Activated CD8-positive, alpha-beta T cell treated with anti-CD3 and anti-CD28 coated beads, Interleukin-2, amount 10 ng/mL, durations not matched to agents 7 days and 5 days (primary cell): ENCODE results near the gene LENEP. TPM values are rescaled to one million over a fixed set of nuclear protein-coding genes. Genes with fewer than 3 reads are reported as not detected.

ENCODE experiments used
- ATAC-seq: fragments of 150-1000 bp; cut with Tn5 transposase; one replicate; pipeline ENCODE4 v1.10.0; 2021; ENCODE audit warnings: moderate library complexity
- CTCF ChIA-PET: fragments of 350-600 bp; sonication (Branson Sonifier 250); formaldehyde crosslinking; loops from one replicate; lab custom pipeline; 2021; ENCODE audit warnings: antibody characterized with exemption; lab: Charles Lee
- POLR2A ChIA-PET: fragments of 350-600 bp; sonication (Branson Sonifier 250); formaldehyde crosslinking; loops from one replicate; lab custom pipeline; 2021; ENCODE audit warnings: antibody characterized with exemption; lab: Charles Lee
- DNase-seq: peaks from one replicate; pipeline ENCODE4 v3.0.0-alpha.2; 2020
- H3K27ac Mint-ChIP-seq: one replicate; pipeline ENCODE4 v1.8.0; 2021; ENCODE audit warnings: mild to moderate bottlenecking, mixed read lengths
- H3K27me3 Mint-ChIP-seq: one replicate; pipeline ENCODE4 v1.8.0; 2021; ENCODE audit warnings: low read depth, mixed read lengths
- H3K36me3 Mint-ChIP-seq: one replicate; pipeline ENCODE4 v1.8.0; 2021; ENCODE audit warnings: low read depth, mixed read lengths
- H3K4me1 Mint-ChIP-seq: one replicate; pipeline ENCODE4 v1.8.0; 2021; ENCODE audit warnings: low read depth, mixed read lengths
- H3K4me3 Mint-ChIP-seq: one replicate; pipeline ENCODE4 v1.8.0; 2021; ENCODE audit warnings: mild to moderate bottlenecking, mixed read lengths
- H3K9me3 Mint-ChIP-seq: one replicate; pipeline ENCODE4 v1.8.0; 2022; ENCODE audit warnings: mixed read lengths; ENCODE audit not compliant: insufficient read depth
- total RNA-seq, 2 experiments: library from RNA; stranded (reverse); gene quantifications; one replicate each; pipeline ENCODE4 v1.2.3, GENCODE V29; 2021

LENEP gene
- total RNA-seq, 2 experiments from 2014 or later, result 0.91 to 1.1 TPM

GRCh38 chr1:154953611-154954038 lies 39.8 kb upstream of the LENEP start:
- Mint-ChIP-seq H3K36me3 (peaks cover 39% of the 10 kb centered on the region), H3K27me3 (no peaks in the 10 kb centered on the region), H3K9me3 (no peaks in the 10 kb centered on the region), H3K4me1 (peaks cover 77% of the 10 kb centered on the region), H3K4me3 (peak overlapping the region; percentile 16), H3K27ac (peak overlapping the region; percentile 96)
- no peak for ATAC-seq
- ChIA-PET CTCF (interaction anchor here (1.3 to 6.1 kb wide), 7 partner anchors 46 to 162 kb away, joined by 4 to 51 read pairs (median 9); no protein-coding TSS in a partner anchor), POLR2A (interaction anchor here (0.9 to 6.2 kb wide), 5 partner anchors 16 to 100 kb away, joined by 3 to 77 read pairs (median 8); partner anchors contain the start of genes CKS1B, FLAD1 and PMVK)
- DNase-seq, result no peak

- Mint-ChIP-seq H3K27me3 (no peaks in the 10 kb centered on the region), H3K9me3 (no peaks in the 10 kb centered on the region), H3K4me3 (peak overlapping the region; percentile 91), H3K36me3 (peaks cover 34% of the 10 kb centered on the region), H3K4me1 (peaks cover 75% of the 10 kb centered on the region), H3K27ac (peak overlapping the region; percentile 96)
- POLR2A ChIA-PET, result interaction anchor here (0.7 to 6.2 kb wide), 9 partner anchors 11 to 110 kb away, joined by 3 to 77 read pairs (median 11); partner anchors contain the start of genes CKS1B, FLAD1, PMVK and SHC1
- DNase-seq (no peak), ATAC-seq (no peak)
- CTCF ChIA-PET, result interaction anchor here (0.6 to 6.1 kb wide), 13 partner anchors 10 to 395 kb away, joined by 3 to 51 read pairs (median 5); partner anchors contain the start of genes ADAM15, CKS1B and SHC1
These were observed 38.8 kb upstream of the LENEP start for GRCh38 chr1:154954541-154954940.

- H3K4me1 Mint-ChIP-seq, result peaks cover 79% of the 10 kb centered on the region
- CTCF ChIA-PET, result interaction anchor here (0.6 to 6.1 kb wide), 23 partner anchors 9 to 396 kb away, joined by 3 to 51 read pairs (median 4); partner anchors contain the start of genes ADAM15, CKS1B, LENEP and SHC1
- ATAC-seq, result peak; percentile 86
- peaks cover 37% of the 10 kb centered on the region for H3K36me3 Mint-ChIP-seq
- DNase-seq, result peak; percentile 96
- peak overlapping the region; percentile 91 for H3K4me3 Mint-ChIP-seq
- no peaks in the 10 kb centered on the region for H3K9me3 Mint-ChIP-seq
- peak overlapping the region; percentile 96 for H3K27ac Mint-ChIP-seq
- POLR2A ChIA-PET, result interaction anchor here (0.7 to 6.2 kb wide), 14 partner anchors 11 to 346 kb away, joined by 3 to 77 read pairs (median 6); partner anchors contain the start of genes ADAM15, CKS1B, FLAD1 and PMVK
- no peaks in the 10 kb centered on the region for H3K27me3 Mint-ChIP-seq
These were observed 38.2 kb upstream of the LENEP start for GRCh38 chr1:154955039-154955717.

- H3K9me3 Mint-ChIP-seq, result no peaks in the 10 kb centered on the region
- peak within 1 kb of the TSS; percentile 96 for H3K27ac Mint-ChIP-seq
- CTCF ChIA-PET, result interaction anchor here (0.7 to 6.1 kb wide), 21 partner anchors 13 to 396 kb away, joined by 3 to 51 read pairs (median 5); partner anchors contain the start of genes ADAM15, CKS1B, LENEP and SHC1
- DNase-seq (peak; percentile 91), ATAC-seq (peak; percentile 47)
- H3K4me1 Mint-ChIP-seq, result peaks cover 80% of the 10 kb centered on the region
- POLR2A ChIA-PET, result interaction anchor here (1.0 to 6.2 kb wide), 13 partner anchors 10 to 346 kb away, joined by 3 to 77 read pairs (median 6); partner anchors contain the start of genes ADAM15, CKS1B, FLAD1 and PMVK
- peaks cover 36% of the 10 kb centered on the region for H3K36me3 Mint-ChIP-seq
- H3K4me3 Mint-ChIP-seq, result peak within 1 kb of the TSS; percentile 91
- H3K27me3 Mint-ChIP-seq, result no peaks in the 10 kb centered on the region
These were observed 37.5 kb upstream of the LENEP start, which contains the start of gene PBXIP1 for GRCh38 chr1:154955718-154956543. PBXIP1 (minus strand) TSS chr1:154956099; CDS start chr1:154953721, 2,378 bp downstream.

- DNase-seq (no peak), ATAC-seq (no peak)
- Mint-ChIP-seq H3K9me3 (no peaks in the 10 kb centered on the region), H3K4me3 (peak overlapping the region; percentile 91), H3K27ac (peak overlapping the region; percentile 96), H3K4me1 (peaks cover 75% of the 10 kb centered on the region), H3K36me3 (peaks cover 38% of the 10 kb centered on the region), H3K27me3 (no peaks in the 10 kb centered on the region)
- ChIA-PET CTCF (interaction anchor here (1.1 to 6.1 kb wide), 8 partner anchors 19 to 196 kb away, joined by 3 to 51 read pairs (median 6); partner anchors contain the start of genes ADAM15, CKS1B and LENEP), POLR2A (interaction anchor here (1.1 to 6.2 kb wide), 8 partner anchors 9 to 211 kb away, joined by 3 to 77 read pairs (median 10); partner anchors contain the start of genes ADAM15, CKS1B, PMVK and SHC1)
These were observed 36.8 kb upstream of the LENEP start for GRCh38 chr1:154956544-154956941.

GRCh38 chr1:154957091-154957657 lies 36.2 kb upstream of the LENEP start:
- no peaks in the 10 kb centered on the region for H3K27me3 Mint-ChIP-seq
- peaks cover 37% of the 10 kb centered on the region for H3K36me3 Mint-ChIP-seq
- H3K9me3 Mint-ChIP-seq, result no peaks in the 10 kb centered on the region
- POLR2A ChIA-PET, result interaction anchor here (2.8 to 3.6 kb wide), 3 partner anchors 9 to 17 kb away, joined by 15 to 23 read pairs (median 23); partner anchors contain the start of genes CKS1B and SHC1
- ATAC-seq (no peak), DNase-seq (no peak)
- CTCF ChIA-PET, result interaction anchor here (6.1 kb wide), 1 partner anchor 43 kb away, joined by 51 read pairs; no protein-coding TSS in a partner anchor
- H3K4me3 Mint-ChIP-seq, result no peak overlapping the region
- H3K27ac Mint-ChIP-seq, result peak overlapping the region; percentile 96
- H3K4me1 Mint-ChIP-seq, result peaks cover 70% of the 10 kb centered on the region

- no peaks in the 10 kb centered on the region for H3K9me3 Mint-ChIP-seq
- DNase-seq, result no peak
- H3K4me1 Mint-ChIP-seq, result peaks cover 70% of the 10 kb centered on the region
- H3K4me3 Mint-ChIP-seq, result no peak overlapping the region
- no peak for ATAC-seq
- H3K36me3 Mint-ChIP-seq, result peaks cover 36% of the 10 kb centered on the region
- no peaks in the 10 kb centered on the region for H3K27me3 Mint-ChIP-seq
- H3K27ac Mint-ChIP-seq, result peak overlapping the region; percentile 24
- ChIA-PET POLR2A (interaction anchor here (0.7 to 4.9 kb wide), 2 partner anchors 16 to 102 kb away, joined by 3 to 31 read pairs; partner anchors contain the start of gene CKS1B), CTCF (no interaction called here)
These were observed 35.4 kb upstream of the LENEP start for GRCh38 chr1:154958036-154958435.

GRCh38 chr1:154958681-154959425 lies 34.5 kb upstream of the LENEP start:
- Mint-ChIP-seq H3K9me3 (no peaks in the 10 kb centered on the region), H3K36me3 (peaks cover 40% of the 10 kb centered on the region), H3K4me3 (no peak overlapping the region), H3K4me1 (peaks cover 69% of the 10 kb centered on the region), H3K27me3 (no peaks in the 10 kb centered on the region), H3K27ac (peak overlapping the region; percentile 12)
- no peak for DNase-seq
- ChIA-PET CTCF (interaction anchor here (0.6 kb wide), 1 partner anchor 214 kb away, joined by 4 read pairs; the partner anchor contains the start of gene KRTCAP2), POLR2A (interaction anchor here (0.7 to 4.9 kb wide), 2 partner anchors 15 to 101 kb away, joined by 3 to 31 read pairs; partner anchors contain the start of gene CKS1B)
- ATAC-seq, result no peak

GRCh38 chr1:154959426-154959780 lies 34.0 kb upstream of the LENEP start:
- Mint-ChIP-seq H3K27ac (no peak overlapping the region), H3K36me3 (peaks cover 44% of the 10 kb centered on the region), H3K4me3 (peak overlapping the region; percentile 43), H3K4me1 (peaks cover 65% of the 10 kb centered on the region), H3K9me3 (no peaks in the 10 kb centered on the region), H3K27me3 (no peaks in the 10 kb centered on the region)
- DNase-seq, result no peak
- POLR2A ChIA-PET, result interaction anchor here (4.9 kb wide), 1 partner anchor 15 kb away, joined by 31 read pairs; the partner anchor contains the start of gene CKS1B
- CTCF ChIA-PET, result interaction anchor here (0.6 to 0.7 kb wide), 2 partner anchors 29 to 214 kb away, joined by 3 to 4 read pairs; partner anchors contain the start of gene KRTCAP2
- no peak for ATAC-seq
